Activated T-cell treated with anti-CD3 and anti-CD28 coated beads for 48 hours (primary cell): ENCODE results near the gene PITX3.

Experiments used
- DNase-seq: peaks from one replicate; pipeline ENCODE4 v3.0.0-alpha.2; 2020; ENCODE audit warnings: low read depth

The PITX3 gene

GRCh38 chr10:102241444-102242117 lies at the start of gene PITX3:
Gene PITX3, minus strand, starts transcription at chr10:102241512. Its CDS starts 9,432 bp downstream, at chr10:102232080.
- peak; percentile 93 for DNase-seq

- no peak for DNase-seq
Measured at GRCh38 chr10:102289840-102290239, 48.5 kb upstream of the PITX3 start.

GRCh38 chr10:102289356-102289755 lies 48.0 kb upstream of the PITX3 start:
- DNase-seq = no peak

GRCh38 chr10:102287991-102288390 lies 46.7 kb upstream of the PITX3 start:
- DNase-seq = no peak

GRCh38 chr10:102287538-102287937 lies 46.2 kb upstream of the PITX3 start:
- DNase-seq = no peak

GRCh38 chr10:102286216-102286615 lies 44.9 kb upstream of the PITX3 start:
- no peak for DNase-seq

- DNase-seq = no peak
Measured at GRCh38 chr10:102285133-102285532, 43.8 kb upstream of the PITX3 start.

GRCh38 chr10:102284531-102284930 lies 43.2 kb upstream of the PITX3 start:
- no peak for DNase-seq

GRCh38 chr10:102283890-102284289 lies 42.6 kb upstream of the PITX3 start:
- no peak for DNase-seq

- no peak for DNase-seq
Measured at GRCh38 chr10:102283488-102283887, 42.2 kb upstream of the PITX3 start.

- no peak for DNase-seq
Measured at GRCh38 chr10:102281102-102281487, 39.8 kb upstream of the PITX3 start.

GRCh38 chr10:102280397-102281101 lies 39.2 kb upstream of the PITX3 start:
- DNase-seq = no peak

- DNase-seq = no peak
Measured at GRCh38 chr10:102279104-102279503, 37.8 kb upstream of the PITX3 start.

GRCh38 chr10:102275343-102275742 lies 34.0 kb upstream of the PITX3 start:
- no peak for DNase-seq

GRCh38 chr10:102274062-102274461 lies 32.8 kb upstream of the PITX3 start:
- no peak for DNase-seq

GRCh38 chr10:102269017-102269416 lies 27.7 kb upstream of the PITX3 start:
- no peak for DNase-seq

- DNase-seq = no peak
Measured at GRCh38 chr10:102268375-102268888, 27.1 kb upstream of the PITX3 start.

GRCh38 chr10:102267748-102268147 lies 26.4 kb upstream of the PITX3 start:
- DNase-seq = no peak

GRCh38 chr10:102266670-102267069 lies 25.4 kb upstream of the PITX3 start:
- no peak for DNase-seq

- no peak for DNase-seq
Measured at GRCh38 chr10:102264371-102264770, 23.1 kb upstream of the PITX3 start.

GRCh38 chr10:102262744-102263370 lies 21.5 kb upstream of the PITX3 start:
- DNase-seq = no peak

- DNase-seq = no peak
Measured at GRCh38 chr10:102261842-102262241, 20.5 kb upstream of the PITX3 start.

GRCh38 chr10:102261196-102261595 lies 19.9 kb upstream of the PITX3 start:
- no peak for DNase-seq
